Right lobe of liver (tissue), 4 donors: ENCODE data around the gene USP6NL.

Experiments used
- CTCF ChIP-seq, 4 donors: fragments of 200-600 bp in 3 of 4; fragments of 450-650 bp in 1 of 4; IDR thresholded peaks; one replicate each; pipeline versions ENCODE4 v1.5.1 to v1.8.0; 2016 to 2022; ENCODE audit warnings: antibody characterized with exemption in 4 of 4, mild to moderate bottlenecking in 2 of 4
- POLR2A ChIP-seq: fragments of 450-650 bp; IDR thresholded peaks from one replicate; pipeline ENCODE4 v1.6.1; 2017; ENCODE audit warnings: antibody characterized with exemption, mild to moderate bottlenecking
- donor health status: DM: no; HTN: no; CAD: no.
- donor health status: DM: no; HTN: no; CAD: no.
- donor health status: DM: no; HTN: yes; CAD: no.

- TF ChIP-seq POLR2A (no peak), CTCF (IDR thresholded peaks at IDR 0.05) (no peak)
Measured at GRCh38 chr10:11444155-11444530, 167.3 kb downstream of the USP6NL start.
